H9 (cell line): Measurements from ENCODE around the gene CD52. TPM values are rescaled to one million over a fixed set of nuclear protein-coding genes. Genes with fewer than 3 reads are reported as not detected.

Experiments
- DNase-seq: peaks from one replicate; pipeline ENCODE4 v3.0.0-alpha.2; 2017
- H2AFZ ChIP-seq: one replicate; pipeline ENCODE4 v1.6.1; 2013; ENCODE audit warnings: mild to moderate bottlenecking, low read length, control low read depth, moderate library complexity
- H2AK5ac ChIP-seq: 2 replicates; pipeline ENCODE4 v1.6.1; 2013; ENCODE audit warnings: low read length, control low read depth, mixed read lengths; ENCODE audit not compliant: insufficient read length
- H2BK120ac ChIP-seq: one replicate; pipeline ENCODE4 v1.6.1; 2013; ENCODE audit warnings: low read depth, mild to moderate bottlenecking, low read length, control low read depth, inconsistent platforms; ENCODE audit not compliant: poor library complexity, severe bottlenecking
- H2BK12ac ChIP-seq: 2 replicates; pipeline ENCODE4 v1.6.1; 2013; ENCODE audit warnings: low read length, control low read depth, mixed read lengths, low read depth; ENCODE audit not compliant: insufficient read length
- H2BK15ac ChIP-seq: 2 replicates; pipeline ENCODE4 v1.6.1; 2013; ENCODE audit warnings: low read depth, low read length, control low read depth
- H2BK20ac ChIP-seq: one replicate; pipeline ENCODE4 v1.6.1; 2013; ENCODE audit warnings: low read depth, mild to moderate bottlenecking, low read length, control low read depth, inconsistent platforms; ENCODE audit not compliant: poor library complexity, severe bottlenecking
- H2BK5ac ChIP-seq: 2 replicates; pipeline ENCODE4 v1.6.1; 2013; ENCODE audit warnings: low read length, control low read depth, mixed read lengths; ENCODE audit not compliant: insufficient read length
- H3K14ac ChIP-seq: 2 replicates; pipeline ENCODE4 v1.6.1; 2013; ENCODE audit warnings: low read length, control low read depth; ENCODE audit not compliant: insufficient read depth
- H3K18ac ChIP-seq: 2 replicates; pipeline ENCODE4 v1.6.1; 2013; ENCODE audit warnings: low read depth, mild to moderate bottlenecking, mixed read lengths, low read length, control low read depth; ENCODE audit not compliant: insufficient read length
- H3K23ac ChIP-seq: 2 replicates; pipeline ENCODE4 v1.6.1; 2013; ENCODE audit warnings: low read length, control low read depth, mixed read lengths, low read depth; ENCODE audit not compliant: insufficient read length
- H3K23me2 ChIP-seq: 2 replicates; pipeline ENCODE4 v1.6.1; 2013; ENCODE audit warnings: low read depth, mild to moderate bottlenecking, mixed read lengths, low read length, control low read depth; ENCODE audit not compliant: insufficient read length, poor library complexity, severe bottlenecking
- H3K27ac ChIP-seq: 2 replicates; pipeline ENCODE4 v1.5.1; 2013; ENCODE audit warnings: low read length, control low read depth, mixed read lengths, low read depth; ENCODE audit not compliant: insufficient read length
- H3K27me3 ChIP-seq: 2 replicates; pipeline ENCODE4 v1.6.1; 2013; ENCODE audit warnings: low read length, control low read depth, inconsistent platforms; ENCODE audit not compliant: insufficient read depth
- H3K4ac ChIP-seq: 2 replicates; pipeline ENCODE4 v1.6.1; 2013; ENCODE audit warnings: low read depth, mild to moderate bottlenecking, control low read depth, inconsistent platforms, low read length, moderate library complexity
- H3K4me1 ChIP-seq: 2 replicates; pipeline ENCODE4 v1.6.1; 2013; ENCODE audit warnings: low read length, control low read depth, inconsistent platforms; ENCODE audit not compliant: insufficient read depth
- H3K4me2 ChIP-seq: 2 replicates; pipeline ENCODE4 v1.6.1; 2013; ENCODE audit warnings: low read length, control low read depth, mixed read lengths; ENCODE audit not compliant: insufficient read length, insufficient read depth
- H3K56ac ChIP-seq: 2 replicates; pipeline ENCODE4 v1.6.1; 2013; ENCODE audit warnings: low read depth, mild to moderate bottlenecking, mixed read lengths, low read length, control low read depth; ENCODE audit not compliant: insufficient read length
- H3K79me1 ChIP-seq: 2 replicates; pipeline ENCODE4 v1.6.1; 2013; ENCODE audit warnings: low read depth, mild to moderate bottlenecking, moderate library complexity, low read length, control low read depth, inconsistent platforms; ENCODE audit not compliant: insufficient read depth, poor library complexity, severe bottlenecking
- H3K79me2 ChIP-seq: 2 replicates; pipeline ENCODE4 v1.6.1; 2013; ENCODE audit warnings: low read length, control low read depth, inconsistent platforms; ENCODE audit not compliant: insufficient read depth
- H3K9ac ChIP-seq: 2 replicates; pipeline ENCODE4 v1.6.1; 2013; ENCODE audit warnings: low read length, control low read depth, mixed read lengths; ENCODE audit not compliant: insufficient read length; ENCODE audit errors: extremely low read depth
- H3K9me3 ChIP-seq: one replicate; pipeline ENCODE4 v1.6.1; 2013; ENCODE audit warnings: low read depth, low read length, inconsistent platforms; ENCODE audit not compliant: control insufficient read depth
- H3T11ph ChIP-seq: one replicate; pipeline ENCODE4 v1.6.1; 2013; ENCODE audit warnings: mild to moderate bottlenecking, low read length, control low read depth, inconsistent platforms
- H4K20me1 ChIP-seq: one replicate; pipeline ENCODE4 v1.6.1; 2013; ENCODE audit not compliant: control insufficient read depth, insufficient read length, insufficient read depth
- H4K5ac ChIP-seq: 2 replicates; pipeline ENCODE4 v1.6.1; 2013; ENCODE audit warnings: low read depth, mild to moderate bottlenecking, mixed read lengths, low read length, control low read depth; ENCODE audit not compliant: insufficient read length
- H4K8ac ChIP-seq: replicated peaks from 2 replicates; pipeline ENCODE4 v1.6.1; 2013; ENCODE audit warnings: low read length, control low read depth, mixed read lengths, low read depth; ENCODE audit not compliant: insufficient read length
- H4K91ac ChIP-seq: 2 replicates; pipeline ENCODE4 v1.6.1; 2013; ENCODE audit warnings: low read depth, mild to moderate bottlenecking, moderate library complexity, mixed read lengths, low read length, control low read depth; ENCODE audit not compliant: insufficient read length
- H3K27ac Mint-ChIP-seq, 3 experiments: 2 replicates in 2 of 3; 3 replicates in 1 of 3; pipeline ENCODE4 v1.8.0; 2020 to 2021; ENCODE audit warnings: mixed read lengths in 3 of 3, mild to moderate bottlenecking in 1 of 3, moderate library complexity in 1 of 3
- H3K27me3 Mint-ChIP-seq: 2 replicates; pipeline ENCODE4 v1.8.0; 2021; ENCODE audit warnings: low read depth, mild to moderate bottlenecking, moderate library complexity, mixed read lengths
- H3K36me3 Mint-ChIP-seq, 3 experiments: 2 replicates in 2 of 3; 3 replicates in 1 of 3; pipeline ENCODE4 v1.8.0; 2020 to 2021; ENCODE audit warnings: low read depth in 3 of 3, mixed read lengths in 3 of 3; ENCODE audit not compliant: insufficient read depth in 1 of 3
- H3K4me1 Mint-ChIP-seq, 2 experiments: 2 replicates each; pipeline ENCODE4 v1.8.0; 2020; ENCODE audit warnings: mixed read lengths in 2 of 2
- H3K4me3 Mint-ChIP-seq, 2 experiments: 2 replicates in 1 of 2; 3 replicates in 1 of 2; pipeline ENCODE4 v1.8.0; 2020 to 2021; ENCODE audit warnings: mild to moderate bottlenecking in 2 of 2, mixed read lengths in 2 of 2, moderate library complexity in 1 of 2
- H3K9me3 Mint-ChIP-seq, 2 experiments: 2 replicates in 1 of 2; 3 replicates in 1 of 2; pipeline ENCODE4 v1.8.0; 2020; ENCODE audit warnings: mild to moderate bottlenecking in 2 of 2, mixed read lengths in 2 of 2, moderate library complexity in 1 of 2
- CTCF ChIP-seq: fragments of 200-600 bp; sonication (generic); conservative IDR thresholded peaks from 3 replicates; pipeline ENCODE4 v1.8.0; 2021; ENCODE audit warnings: antibody characterized with exemption, mild to moderate bottlenecking
- WGBS: extraction: QIAGEN DNeasy Blood & Tissue Kit; methylation state at CpG from one replicate; pipeline ENCODE4 v1.1.7; 2013; ENCODE audit warnings: missing lambda C conversion rate, low lambda C conversion rate, mixed read lengths; ENCODE audit not compliant: insufficient read length; ENCODE audit errors: extremely low coverage; 5-methylcytosine and 5-hydroxymethylcytosine counted together
- total RNA-seq: library from RNA; stranded (reverse); gene quantifications from 2 replicates; pipeline ENCODE4 v1.2.1, GENCODE V29; 2021

Gene CD52
- total RNA-seq, 1 experiment from 2014 or later, result 4.1 TPM

GRCh38 chr1:26281971-26282370 lies 35.8 kb upstream of the CD52 start:
- no peak overlapping the region for H2BK12ac ChIP-seq
- no peak overlapping the region for H3K23ac ChIP-seq
- H3K79me2 ChIP-seq, result no peaks in the 10 kb centered on the region
- H3K9me3 Mint-ChIP-seq, result no peaks in the 10 kb centered on the region; a peak in 1 of 5 replicates
- H3K27ac Mint-ChIP-seq, result peak overlapping the region; percentile 82 to 92 (median 91); a peak in 6 of 7 replicates
- peaks cover 21 to 31% (median 31%) of the 10 kb centered on the region in 3 experiments for H3K36me3 Mint-ChIP-seq
- no peak overlapping the region for H3K9ac ChIP-seq
- H3K18ac ChIP-seq, result no peak overlapping the region
- H4K91ac ChIP-seq, result no peak overlapping the region
- peaks cover 13% of the 10 kb centered on the region for H3K23me2 ChIP-seq
- no peaks in the 10 kb centered on the region; the same call in 1 of the 2 replicates for H3K27me3 Mint-ChIP-seq
- no peaks in the 10 kb centered on the region for H3K79me1 ChIP-seq
- H2BK5ac ChIP-seq, result no peak overlapping the region
- H3K9me3 ChIP-seq, result no peaks in the 10 kb centered on the region
- H3K27me3 ChIP-seq, result no peaks in the 10 kb centered on the region
- peak overlapping the region; percentile 15 for H3K27ac ChIP-seq
- WGBS, result no CpG with 5 or more reads among the region's 15 CpGs
- H3K14ac ChIP-seq, result no peak overlapping the region
- H4K5ac ChIP-seq, result no peak overlapping the region
- no peak overlapping the region for H4K8ac ChIP-seq
- peaks cover 46 to 49% of the 10 kb centered on the region in 2 experiments for H3K4me1 Mint-ChIP-seq
- H2AFZ ChIP-seq, result no peak overlapping the region
- no peak overlapping the region for H2BK120ac ChIP-seq
- TF ChIP-seq CTCF, result no peak
- DNase-seq, result peak; percentile 89
- no peak overlapping the region for H2BK20ac ChIP-seq
- no peak overlapping the region for H3K4ac ChIP-seq
- no peak overlapping the region for H3T11ph ChIP-seq
- peaks cover 11% of the 10 kb centered on the region; the same call in 1 of the 2 replicates for H3K4me1 ChIP-seq
- H2AK5ac ChIP-seq, result no peak overlapping the region
- H2BK15ac ChIP-seq, result no peak overlapping the region
- H3K56ac ChIP-seq, result no peak overlapping the region
- H3K4me2 ChIP-seq, result peak overlapping the region; percentile 23
- peak overlapping the region; percentile 52 to 80 for H3K4me3 Mint-ChIP-seq
- peaks cover 2% of the 10 kb centered on the region for H4K20me1 ChIP-seq
